Neural cell (in vitro differentiated cells): ENCODE measurements around the gene PIGC.

Experiments
- CTCF ChIP-seq: fragments of 450-650 bp; IDR thresholded peaks from 2 replicates; pipeline ENCODE4 v1.5.1; 2014; ENCODE audit warnings: antibody characterized with exemption, mild to moderate bottlenecking, moderate library complexity; ENCODE audit not compliant: poor library complexity, severe bottlenecking
- EP300 ChIP-seq: fragments of 450-650 bp; conservative IDR thresholded peaks from 2 replicates; pipeline ENCODE4 v1.6.1; 2014; ENCODE audit warnings: antibody characterized with exemption, mild to moderate bottlenecking, moderate library complexity; ENCODE audit not compliant: poor library complexity, severe bottlenecking
- EZH2 ChIP-seq: fragments of 200-600, 300-800 bp; shearing (Covaris generic), sonication (generic); IDR thresholded peaks from 2 replicates; pipeline ENCODE4 v1.6.1; 2014; ENCODE audit warnings: antibody characterized with exemption, low read length, borderline replicate concordance, mild to moderate bottlenecking; ENCODE audit not compliant: insufficient read depth, poor library complexity, severe bottlenecking
- POLR2AphosphoS5 ChIP-seq: IDR thresholded peaks from 2 replicates; pipeline ENCODE4 v1.6.1; 2012
- SMC3 ChIP-seq: fragments of 450-650 bp; conservative IDR thresholded peaks from 2 replicates; pipeline ENCODE4 v1.6.1; 2014; ENCODE audit warnings: antibody characterized with exemption, mild to moderate bottlenecking, moderate library complexity; ENCODE audit not compliant: poor library complexity
- TAF1 ChIP-seq: IDR thresholded peaks from 2 replicates; pipeline ENCODE4 v1.6.1; 2012; ENCODE audit warnings: low read depth

- no peak for TF ChIP-seq CTCF
- no peak for TF ChIP-seq EZH2
- TF ChIP-seq EP300: no peak
- TF ChIP-seq POLR2AphosphoS5: no peak
- no peak for TF ChIP-seq SMC3
- TF ChIP-seq TAF1: no peak
Observed at GRCh38 chr1:172406968-172407367, 36.9 kb downstream of the PIGC start.
